OCI-M2 (cell line): ENCODE results near the gene CHCHD3.

Experiments used
- DNase-seq: peaks from one replicate; lab custom pipeline; 2025; ENCODE audit not compliant: unreplicated experiment; lab: John Stamatoyannopoulos, UW

Gene CHCHD3

GRCh38 chr7:132782777-132783640 lies 298.9 kb downstream of the CHCHD3 start:
- no peak for DNase-seq

GRCh38 chr7:132780822-132781221 lies 301.1 kb downstream of the CHCHD3 start:
- DNase-seq, result no peak

DNA sequence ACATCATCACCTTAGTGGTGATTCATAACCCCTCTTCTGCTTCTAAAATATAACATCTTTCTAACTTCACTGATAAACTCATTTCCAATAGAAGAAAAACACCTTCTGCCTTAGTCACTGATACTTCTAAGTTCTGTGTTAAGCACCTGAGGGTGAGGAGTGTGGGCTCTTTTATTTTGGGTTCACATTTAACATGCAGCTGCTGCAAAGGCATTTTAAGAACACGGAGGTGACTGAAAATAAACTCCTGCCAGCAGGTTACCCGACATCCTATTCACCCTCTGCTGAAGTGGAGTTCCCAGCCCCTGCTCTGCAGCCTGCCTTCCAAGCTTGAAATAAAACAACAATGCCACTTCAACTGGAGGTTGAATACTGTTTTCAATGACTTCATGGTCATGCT lies 302.7 kb downstream of the CHCHD3 start:
- no peak for DNase-seq

- no peak for DNase-seq
Measured at GRCh38 chr7:132778761-132779160, 303.1 kb downstream of the CHCHD3 start.

GRCh38 chr7:132777956-132778355 lies 303.9 kb downstream of the CHCHD3 start:
- no peak for DNase-seq

DNA sequence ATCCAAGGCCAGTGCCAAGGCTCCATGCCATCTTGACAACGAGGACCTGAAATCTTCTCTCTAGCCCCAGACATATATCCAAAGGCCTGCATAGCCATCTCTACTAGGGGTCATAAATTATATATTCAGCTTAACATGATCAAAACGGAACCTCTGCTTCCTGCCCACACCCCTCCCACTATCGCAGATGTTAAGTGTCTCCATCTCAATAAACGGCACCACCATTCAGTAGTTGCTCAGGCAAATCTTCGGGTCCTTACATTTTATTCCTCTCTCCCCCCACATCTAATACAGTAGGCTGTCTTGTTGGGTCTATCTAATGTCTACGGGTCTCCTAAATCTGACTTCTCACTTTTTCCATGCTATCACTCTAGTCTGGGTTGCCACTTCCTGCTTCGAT lies 304.5 kb downstream of the CHCHD3 start:
- no peak for DNase-seq

GRCh38 chr7:132776048-132776620 lies 305.8 kb downstream of the CHCHD3 start:
- DNase-seq, result no peak

- DNase-seq, result no peak
Measured at GRCh38 chr7:132773527-132773956, 308.3 kb downstream of the CHCHD3 start.

DNA sequence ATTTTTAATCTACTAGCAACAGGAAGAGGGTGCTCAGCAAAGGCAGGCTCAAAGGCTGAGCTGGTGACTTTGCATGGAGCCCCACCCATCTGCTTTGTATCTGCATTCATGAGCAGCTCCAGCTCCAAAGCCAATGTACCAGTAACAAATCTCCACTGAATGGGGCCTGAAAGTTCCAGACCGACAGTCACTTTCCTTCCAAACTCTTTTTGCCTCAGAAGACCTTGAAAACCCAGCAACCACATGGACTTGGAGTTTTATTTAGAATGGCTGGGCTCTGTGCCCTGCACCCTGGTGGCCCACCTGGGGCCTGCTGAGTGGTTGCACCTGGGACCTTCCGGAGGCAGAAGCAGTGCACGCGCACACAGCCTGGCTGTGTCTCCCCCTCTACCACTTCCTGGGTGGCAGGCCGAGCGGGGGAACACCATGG lies 310.6 kb downstream of the CHCHD3 start:
- no peak for DNase-seq

DNA sequence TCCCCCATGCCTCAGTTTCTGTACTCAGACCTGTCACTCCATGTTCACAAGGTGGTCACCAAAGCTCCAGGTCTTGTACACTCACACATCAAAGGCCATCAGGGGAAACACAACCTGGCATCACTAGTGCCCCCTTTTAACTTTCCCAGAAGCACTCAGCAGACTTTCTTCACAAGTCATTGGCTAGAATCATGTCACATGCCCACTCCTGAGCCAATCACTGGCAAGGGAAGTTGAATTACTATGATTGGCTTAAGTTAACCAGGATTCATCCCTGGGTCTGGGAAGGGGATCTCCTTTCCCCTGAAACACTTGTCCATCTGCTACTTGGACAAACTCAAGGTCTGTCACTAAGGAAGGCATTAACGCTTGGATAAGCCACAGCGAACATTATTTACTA lies 311.8 kb downstream of the CHCHD3 start:
- DNase-seq, result no peak

GRCh38 chr7:132769280-132769679 lies 312.6 kb downstream of the CHCHD3 start:
- no peak for DNase-seq

GRCh38 chr7:132768099-132768498 lies 313.8 kb downstream of the CHCHD3 start:
- DNase-seq, result no peak

GRCh38 chr7:132767378-132767777 lies 314.5 kb downstream of the CHCHD3 start:
- no peak for DNase-seq

DNA sequence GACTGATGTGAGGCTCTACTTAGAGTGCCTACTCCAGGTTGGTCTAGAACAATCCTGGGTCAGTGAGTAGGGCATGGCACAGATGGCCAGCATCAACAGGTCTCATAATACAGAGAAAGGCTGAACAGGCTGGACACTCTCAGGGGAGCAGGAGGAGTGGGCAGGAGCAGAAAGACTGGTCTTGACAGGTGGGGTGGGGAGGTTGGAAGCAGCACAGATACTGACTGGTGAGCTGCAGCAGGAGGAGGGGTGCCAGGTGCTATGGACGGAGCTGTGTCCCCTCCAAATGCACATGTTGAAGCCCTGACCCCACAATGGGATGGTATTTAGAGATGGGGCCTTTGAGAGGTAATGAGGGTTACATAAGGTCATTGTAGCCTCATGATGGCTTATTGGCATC lies 315.2 kb downstream of the CHCHD3 start:
- no peak for DNase-seq

DNA sequence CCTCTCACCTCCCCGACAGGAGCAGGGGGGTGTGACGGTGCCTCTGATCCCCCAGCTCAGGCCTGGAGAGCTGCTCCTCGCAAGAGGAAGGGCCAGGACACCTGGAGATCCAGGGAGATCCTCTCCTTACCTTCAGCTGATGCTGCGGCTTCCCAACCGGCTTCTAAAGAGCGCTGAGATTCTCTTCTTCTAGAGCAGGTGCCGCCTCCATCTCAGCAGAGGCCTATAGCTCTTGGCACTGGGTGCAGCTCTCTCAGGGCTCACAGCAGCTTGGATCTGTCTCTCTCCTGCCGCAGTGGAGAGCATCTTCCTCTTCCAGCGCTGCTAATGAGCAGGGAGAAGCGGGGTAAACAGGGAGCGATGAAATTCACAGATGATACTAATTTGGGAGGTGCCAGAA lies 316.0 kb downstream of the CHCHD3 start:
- no peak for DNase-seq

- DNase-seq, result no peak
Measured at GRCh38 chr7:132764762-132765161, 317.1 kb downstream of the CHCHD3 start.

GRCh38 chr7:132760866-132761265 lies 321.0 kb downstream of the CHCHD3 start:
- DNase-seq, result no peak

DNA sequence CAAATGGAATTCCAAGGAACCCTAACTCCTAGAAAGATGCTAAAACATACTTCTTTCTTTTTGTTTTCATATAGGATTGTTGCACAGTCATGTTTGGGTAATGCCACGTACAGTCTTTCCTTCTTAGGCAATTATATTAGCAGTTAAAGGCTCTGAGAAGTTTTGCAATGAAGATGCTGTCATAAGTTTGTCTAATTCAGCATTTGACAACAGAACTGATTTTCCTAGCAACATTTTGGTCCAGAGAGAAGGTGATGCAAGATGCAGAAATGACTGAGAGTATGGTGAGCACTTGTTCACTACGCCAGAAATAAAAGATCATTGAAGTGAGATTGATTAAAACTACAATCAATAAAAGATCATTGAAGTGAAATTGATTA lies 321.7 kb downstream of the CHCHD3 start:
- DNase-seq, result no peak

- no peak for DNase-seq
Measured at GRCh38 chr7:132759482-132760243, 322.2 kb downstream of the CHCHD3 start.

- DNase-seq, result no peak
Measured at GRCh38 chr7:132758986-132759385, 322.9 kb downstream of the CHCHD3 start.

DNA sequence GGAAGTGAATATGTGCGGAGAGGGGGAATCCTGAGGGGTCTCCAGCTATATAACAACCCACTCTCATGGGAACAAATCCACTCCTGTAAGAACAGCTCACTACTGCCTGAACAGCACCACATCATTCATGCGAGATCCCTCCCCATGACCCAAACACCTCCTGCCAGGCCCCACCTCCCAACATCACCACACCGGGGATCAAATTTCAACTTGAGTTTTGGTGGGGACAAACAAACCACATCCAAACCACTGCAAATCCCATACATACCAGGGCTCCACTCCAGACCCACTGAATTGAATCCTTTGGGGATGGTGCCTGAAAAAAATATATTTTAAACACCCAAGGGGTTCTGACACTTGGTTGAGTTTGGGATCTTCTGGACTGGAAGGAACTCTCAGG lies 324.1 kb downstream of the CHCHD3 start:
- no peak for DNase-seq

- no peak for DNase-seq
Measured at GRCh38 chr7:132756484-132756990, 325.4 kb downstream of the CHCHD3 start.
